OCI-M2 (cell line): Measurements from ENCODE around the gene DVL3.

ENCODE experiments used
- DNase-seq: peaks from one replicate; lab custom pipeline; 2025; ENCODE audit not compliant: unreplicated experiment; lab: John Stamatoyannopoulos, UW

The DVL3 gene

DNA sequence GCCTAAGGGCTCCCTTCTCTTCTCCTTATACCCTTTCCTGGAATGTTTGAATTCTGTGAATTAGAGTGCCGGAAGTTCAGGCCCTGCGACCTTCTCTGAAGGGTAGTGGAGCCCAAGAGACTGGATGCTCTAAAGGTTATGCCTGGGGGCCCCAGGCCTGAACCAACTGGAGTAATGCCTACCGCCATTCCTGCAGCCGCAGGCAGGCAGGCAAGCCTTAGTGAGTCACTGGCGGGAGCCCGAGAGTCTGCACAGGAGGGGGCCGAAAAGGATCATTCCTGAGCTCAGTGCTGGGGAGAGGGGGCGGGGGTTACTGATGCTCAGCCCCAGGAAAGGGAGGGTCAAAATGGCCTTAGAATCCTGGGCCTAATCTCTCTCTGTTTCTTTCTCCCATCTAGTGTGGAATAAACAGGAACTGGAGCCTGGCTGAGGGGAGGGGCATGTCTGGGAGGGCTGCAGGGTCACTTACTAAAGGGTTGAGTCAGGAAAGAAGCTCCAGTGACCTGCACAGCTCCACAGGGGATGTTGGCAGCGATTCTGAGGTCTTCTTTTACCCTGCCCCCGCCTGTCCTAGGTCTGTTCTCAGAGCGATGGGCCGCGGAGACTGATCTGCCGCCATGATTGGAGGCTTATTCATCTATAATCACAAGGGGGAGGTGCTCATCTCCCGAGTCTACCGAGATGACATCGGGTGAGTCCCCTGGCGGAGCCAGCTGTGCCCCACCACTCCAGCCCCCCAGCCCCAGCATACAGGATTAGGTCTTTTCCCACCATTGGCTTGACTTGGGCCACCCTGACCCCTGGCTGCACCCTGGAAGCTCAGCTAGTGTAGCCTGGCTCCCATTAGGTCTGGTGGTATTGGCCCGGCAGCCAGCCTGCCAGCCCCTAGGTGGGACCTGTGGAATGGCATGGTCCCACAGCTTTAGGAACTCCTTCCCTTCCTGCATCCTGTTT is 21.5 kb downstream of the DVL3 start:
- DNase-seq: peak; percentile 46

DNA sequence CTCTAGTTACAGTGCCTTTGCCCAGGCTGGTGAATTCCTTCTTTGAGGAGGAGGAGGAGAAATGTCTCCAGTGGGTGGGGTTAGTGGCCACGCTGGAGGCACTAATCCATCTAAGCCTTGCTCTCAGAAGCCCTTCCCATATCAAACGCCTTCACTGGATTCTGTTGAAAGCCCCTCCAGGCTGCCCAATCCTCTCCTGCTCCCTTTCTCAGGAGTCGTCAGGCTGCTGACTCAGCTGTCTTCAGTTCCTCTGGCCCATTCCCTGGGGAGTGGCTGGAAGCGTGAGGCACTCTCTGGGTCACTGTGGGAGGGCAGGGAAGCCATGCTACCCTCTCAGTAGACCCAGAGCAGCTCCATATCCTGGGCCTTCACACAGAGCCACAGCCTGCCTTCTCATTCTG is 22.2 kb downstream of the DVL3 start:
- DNase-seq: no peak

DNA sequence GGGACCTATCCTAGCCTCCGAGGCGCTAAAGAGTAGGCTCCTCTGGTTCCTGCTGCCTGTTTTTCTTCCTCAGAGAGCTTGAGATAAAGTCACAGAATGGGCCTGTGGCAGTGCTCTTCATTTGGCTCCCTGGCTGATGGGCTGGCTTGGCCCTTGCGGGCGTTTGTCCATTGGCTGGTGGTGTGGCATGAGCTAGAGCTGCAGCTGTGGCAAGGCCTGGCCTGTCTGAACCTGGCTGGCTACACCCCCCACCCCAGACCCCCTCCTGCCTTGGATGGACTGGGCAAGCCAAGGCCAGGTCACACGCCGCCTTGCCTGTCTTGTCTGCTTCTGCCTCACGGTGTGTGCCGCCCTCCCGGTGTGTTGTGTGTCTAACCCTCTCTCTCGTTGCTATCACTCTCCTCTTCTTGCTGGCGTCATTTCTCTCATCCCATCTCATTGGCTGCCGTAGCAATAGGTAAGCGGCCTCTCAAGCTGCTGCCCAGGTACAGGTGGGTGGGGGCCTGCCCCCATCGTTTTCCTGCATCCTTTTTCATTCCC is 22.7 kb downstream of the DVL3 start:
- no peak for DNase-seq

DNA sequence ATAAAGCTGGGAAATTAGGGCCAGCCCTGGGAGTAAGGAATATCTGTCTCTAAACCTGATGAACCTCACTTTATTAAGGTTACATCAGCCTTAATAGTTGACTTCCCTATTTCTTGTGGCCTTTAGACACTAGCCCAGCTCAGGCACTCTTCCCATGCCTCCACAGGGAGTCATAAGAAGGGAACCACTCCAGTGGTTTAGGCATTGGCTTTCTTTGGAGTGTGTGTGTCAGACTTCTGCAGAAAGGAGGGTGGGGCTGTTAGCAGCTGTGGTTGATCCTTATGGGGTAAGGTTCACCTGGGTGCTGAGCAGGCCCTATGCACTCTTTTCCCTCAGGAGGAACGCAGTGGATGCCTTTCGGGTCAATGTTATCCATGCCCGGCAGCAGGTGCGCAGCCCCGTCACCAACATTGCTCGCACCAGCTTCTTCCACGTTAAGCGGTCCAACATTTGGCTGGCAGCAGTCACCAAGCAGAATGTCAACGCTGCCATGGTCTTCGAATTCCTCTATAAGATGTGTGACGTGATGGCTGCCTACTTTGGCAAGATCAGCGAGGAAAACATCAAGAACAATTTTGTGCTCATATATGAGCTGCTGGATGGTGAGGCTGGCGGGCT is 23.5 kb downstream of the DVL3 start:
- no peak for DNase-seq

DNA sequence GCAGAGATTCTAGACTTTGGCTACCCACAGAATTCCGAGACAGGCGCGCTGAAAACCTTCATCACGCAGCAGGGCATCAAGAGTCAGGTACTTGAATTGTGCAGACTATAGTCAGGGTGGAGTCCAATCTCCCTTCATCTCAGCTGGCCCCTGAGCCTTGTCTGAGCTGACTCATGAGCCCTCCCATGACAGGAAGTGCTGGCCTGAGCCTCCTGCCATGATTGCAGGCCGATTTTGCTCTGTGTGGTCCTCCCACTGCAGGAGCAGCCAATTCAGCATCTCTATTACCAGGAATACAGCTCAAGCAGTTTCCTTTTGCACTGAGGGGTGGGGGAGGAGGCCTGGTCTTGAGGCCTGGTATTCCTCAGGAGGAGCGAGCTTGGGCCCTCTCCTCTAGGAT is 25.0 kb downstream of the DVL3 start:
- no peak for DNase-seq

DNA sequence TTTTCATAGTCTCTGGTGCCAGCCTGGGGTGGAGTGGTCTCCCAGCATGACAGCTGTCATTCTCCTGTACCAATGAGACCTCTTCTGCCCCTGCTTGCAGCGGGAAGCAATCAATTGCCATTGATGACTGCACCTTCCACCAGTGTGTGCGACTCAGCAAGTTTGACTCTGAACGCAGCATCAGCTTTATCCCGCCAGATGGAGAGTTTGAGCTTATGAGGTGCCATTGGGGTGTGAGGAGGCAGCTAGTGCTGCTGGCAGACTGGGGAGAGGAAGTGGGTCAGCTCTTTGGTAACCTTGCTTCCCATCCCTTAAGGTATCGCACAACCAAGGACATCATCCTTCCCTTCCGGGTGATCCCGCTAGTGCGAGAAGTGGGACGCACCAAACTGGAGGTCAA is 26.4 kb downstream of the DVL3 start:
- no peak for DNase-seq

DNA sequence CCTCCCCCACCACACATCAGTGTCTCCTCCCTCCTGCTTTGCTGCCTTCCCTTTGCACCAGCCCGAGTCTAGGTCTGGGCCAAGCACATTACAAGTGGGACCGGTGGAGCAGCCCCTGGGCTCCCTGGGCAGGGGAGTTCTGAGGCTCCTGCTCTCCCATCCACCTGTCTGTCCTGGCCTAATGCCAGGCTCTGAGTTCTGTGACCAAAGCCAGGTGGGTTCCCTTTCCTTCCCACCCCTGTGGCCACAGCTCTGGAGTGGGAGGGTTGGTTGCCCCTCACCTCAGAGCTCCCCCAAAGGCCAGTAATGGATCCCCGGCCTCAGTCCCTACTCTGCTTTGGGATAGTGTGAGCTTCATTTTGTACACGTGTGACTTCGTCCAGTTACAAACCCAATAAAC is 28.5 kb downstream of the DVL3 start:
- DNase-seq: no peak

DNA sequence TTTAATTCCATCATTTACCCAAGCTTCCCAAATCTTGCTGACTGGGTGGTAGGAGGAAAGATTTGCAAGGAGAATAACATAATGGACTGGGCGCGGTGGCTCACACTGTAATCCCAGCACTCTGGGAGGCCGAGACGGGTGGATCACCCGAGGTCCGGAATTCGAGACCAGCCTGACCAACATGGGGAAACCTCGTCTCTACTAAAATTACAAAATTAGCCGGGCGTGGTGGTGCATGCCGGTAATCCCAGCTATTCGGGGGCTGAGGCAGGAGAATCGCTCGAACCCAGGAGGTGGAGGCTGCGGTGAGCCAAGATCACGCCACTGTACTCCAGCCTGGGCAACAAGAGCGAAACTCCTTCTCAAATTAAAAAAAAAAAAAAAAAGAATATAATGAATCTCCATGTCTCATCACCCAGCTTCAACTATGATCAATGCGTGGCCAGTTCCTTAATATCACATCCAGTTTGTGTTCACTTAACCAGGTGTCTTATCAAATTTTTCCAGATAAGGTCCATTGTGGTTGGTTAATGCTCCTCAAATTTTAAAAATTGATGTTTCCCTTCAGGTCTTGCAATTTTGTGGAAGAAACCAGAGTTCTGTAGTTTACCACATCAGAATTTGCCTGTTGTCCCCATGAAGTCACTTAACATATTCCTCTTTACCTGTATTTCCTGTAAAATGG is 29.5 kb downstream of the DVL3 start:
- DNase-seq: no peak

DNA sequence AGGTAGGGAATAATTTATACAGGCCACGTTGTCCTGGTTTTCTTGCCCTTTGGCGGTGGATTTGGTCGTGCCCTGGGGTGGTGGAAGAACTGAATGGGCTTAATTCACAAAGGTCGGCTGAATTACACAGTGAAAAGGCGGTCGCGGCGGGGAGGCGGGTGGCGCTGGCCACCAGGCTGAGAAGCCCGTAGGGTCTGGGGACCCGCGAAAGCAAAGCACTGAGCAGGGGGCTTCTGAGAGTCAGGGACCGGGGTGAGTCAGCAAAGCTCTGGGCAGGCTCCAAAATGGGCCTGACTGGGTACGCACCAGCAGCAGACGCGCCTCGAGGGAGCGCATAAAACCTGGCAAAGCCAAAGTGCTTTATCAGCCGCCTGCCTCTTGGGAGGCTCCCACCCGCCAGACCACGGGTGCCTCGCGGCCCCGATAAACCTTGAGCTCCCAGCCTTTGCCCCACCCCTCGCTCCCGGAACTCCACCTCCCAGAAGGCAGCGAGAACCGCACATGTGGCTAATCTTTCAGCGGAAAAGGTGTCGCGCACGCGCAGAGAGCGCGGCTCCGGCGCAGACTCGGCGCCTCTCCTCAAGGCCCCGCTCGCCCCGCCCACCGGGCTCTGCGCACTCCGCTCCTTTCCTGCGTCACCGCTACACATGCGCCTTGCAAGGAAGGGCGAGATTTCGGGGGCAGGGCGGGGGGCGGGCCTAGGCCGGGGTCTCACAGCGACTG is 30.4 kb downstream of the DVL3 start:
- peak; percentile 86 for DNase-seq

DNA sequence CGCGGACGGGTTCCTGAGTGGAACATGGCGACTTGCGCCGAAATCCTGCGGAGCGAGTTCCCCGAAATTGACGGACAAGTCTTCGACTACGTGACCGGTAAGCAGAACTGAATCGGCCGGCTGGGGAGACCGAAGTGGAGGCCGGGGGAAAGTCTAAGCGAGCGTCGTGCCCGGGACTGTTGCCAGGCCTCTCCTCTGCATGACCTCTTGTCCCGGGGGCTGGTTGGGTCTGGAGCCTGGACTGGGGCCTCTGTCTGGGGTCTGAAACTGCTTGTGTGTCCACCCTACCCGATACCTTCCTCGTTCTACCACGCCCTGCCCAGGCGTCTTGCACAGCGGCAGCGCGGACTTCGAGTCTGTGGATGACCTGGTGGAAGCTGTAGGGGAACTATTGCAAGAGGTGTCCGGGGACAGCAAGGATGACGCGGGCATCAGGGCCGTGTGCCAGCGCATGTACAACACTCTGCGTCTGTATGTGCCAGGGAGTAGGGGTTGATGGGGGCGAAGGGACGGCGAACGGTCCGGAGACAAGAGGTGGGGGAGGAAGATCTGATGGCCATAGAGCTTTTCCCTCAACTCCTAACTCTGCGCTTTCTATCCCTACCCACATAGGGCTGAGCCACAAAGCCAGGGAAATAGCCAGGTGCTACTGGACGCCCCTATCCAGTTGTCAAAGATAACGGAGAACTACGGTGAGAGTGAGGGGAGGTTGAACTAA is 31.2 kb downstream of the DVL3 start, which contains the start of gene ABCF3:
ABCF3 (plus strand) TSS at position 16 of the 718 bp plus-strand sequence; CDS start at position 25, 9 bp downstream.
- DNase-seq: no peak

DNA sequence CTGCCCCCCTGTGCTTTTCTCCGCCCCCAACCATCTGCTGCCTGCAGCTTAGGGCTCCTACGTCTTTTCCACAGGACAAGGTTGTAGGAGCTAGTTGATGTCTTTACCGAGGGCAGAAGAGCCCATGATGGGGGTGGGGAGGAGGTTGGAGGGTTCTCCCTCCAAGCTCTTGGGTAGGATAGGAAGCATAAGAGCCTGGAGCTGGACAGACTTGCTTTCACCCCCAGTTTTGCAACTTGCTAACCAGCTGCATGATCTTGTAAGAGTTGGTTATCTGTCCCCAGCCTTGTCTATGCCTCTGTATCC is 31.7 kb downstream of the DVL3 start:
- no peak for DNase-seq

DNA sequence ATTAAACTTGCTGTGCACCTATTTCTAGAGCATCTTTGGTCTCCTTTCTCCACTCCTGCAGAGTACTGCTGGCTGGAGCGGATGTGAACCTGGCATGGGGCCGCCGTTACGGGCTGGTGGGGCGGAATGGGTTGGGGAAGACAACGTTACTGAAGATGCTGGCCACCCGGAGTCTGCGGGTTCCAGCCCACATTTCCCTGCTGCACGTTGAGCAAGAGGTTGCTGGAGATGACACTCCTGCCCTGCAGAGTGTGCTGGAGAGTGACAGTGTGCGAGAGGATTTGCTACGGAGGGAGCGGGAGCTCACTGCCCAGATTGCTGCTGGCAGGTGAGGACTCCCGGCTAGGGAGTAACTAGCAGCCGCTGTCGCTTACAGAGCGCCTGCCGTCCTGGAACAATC is 32.9 kb downstream of the DVL3 start:
- DNase-seq: no peak

DNA sequence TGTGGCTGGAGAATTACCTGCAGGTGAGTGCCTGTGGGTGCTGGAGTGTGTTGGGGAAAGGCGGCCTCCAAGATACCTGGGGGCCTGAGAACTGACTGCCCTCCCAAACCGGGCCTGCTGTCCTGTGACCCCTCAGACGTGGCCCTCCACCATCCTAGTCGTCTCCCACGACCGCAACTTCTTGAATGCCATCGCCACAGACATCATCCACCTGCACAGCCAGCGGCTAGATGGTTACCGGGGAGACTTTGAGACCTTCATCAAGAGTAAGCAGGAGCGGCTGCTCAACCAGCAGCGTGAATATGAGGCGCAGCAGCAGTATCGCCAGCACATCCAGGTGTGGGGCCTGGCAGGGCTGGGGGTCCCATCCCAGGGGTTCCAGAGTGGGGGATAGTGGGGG is 34.2 kb downstream of the DVL3 start:
- DNase-seq: no peak

DNA sequence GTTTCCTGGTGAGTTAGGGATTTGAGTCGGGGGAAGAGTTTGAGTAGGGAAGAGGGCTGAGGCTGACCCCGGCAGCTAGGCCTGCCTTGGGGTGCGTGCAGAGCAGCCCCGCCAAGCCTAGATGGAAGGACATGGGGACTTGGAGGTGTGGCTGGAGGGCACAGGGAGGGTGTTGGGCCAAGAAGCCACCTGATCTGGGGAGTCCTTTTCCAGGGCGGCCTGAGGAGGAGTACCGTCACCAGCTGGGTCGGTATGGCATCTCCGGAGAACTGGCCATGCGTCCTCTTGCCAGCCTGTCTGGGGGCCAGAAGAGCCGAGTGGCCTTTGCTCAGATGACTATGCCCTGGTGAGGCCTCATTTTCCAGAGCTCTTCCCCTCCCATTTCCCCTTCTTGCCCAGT is 37.7 kb downstream of the DVL3 start:
- DNase-seq: no peak

DNA sequence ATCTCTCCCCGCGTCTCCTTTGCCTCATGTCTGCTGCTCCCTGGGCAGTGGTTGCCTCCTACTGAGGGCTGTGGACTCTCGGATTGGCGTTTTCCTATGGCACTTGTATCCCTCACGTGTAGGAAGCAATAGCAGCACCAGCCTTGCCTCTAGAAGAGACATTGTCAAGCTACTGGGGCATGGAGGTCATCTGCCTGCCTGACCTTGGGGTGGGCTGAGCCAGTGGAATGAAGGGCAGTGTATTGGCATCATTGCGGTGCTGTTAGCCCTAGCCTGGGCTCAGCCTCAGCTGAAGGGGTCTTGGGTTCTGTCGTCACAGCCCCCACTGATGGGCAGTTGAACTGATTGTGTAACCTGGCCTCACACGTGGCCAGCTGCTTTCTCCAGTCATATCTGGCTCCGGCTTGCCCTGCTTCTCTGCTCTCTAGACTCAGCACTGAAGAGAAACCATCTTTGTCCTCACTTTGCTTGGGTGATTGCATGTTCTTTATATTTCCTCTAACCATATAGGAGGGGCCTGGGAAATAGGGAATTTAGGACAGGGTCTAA is 38.9 kb downstream of the DVL3 start:
- DNase-seq: no peak

DNA sequence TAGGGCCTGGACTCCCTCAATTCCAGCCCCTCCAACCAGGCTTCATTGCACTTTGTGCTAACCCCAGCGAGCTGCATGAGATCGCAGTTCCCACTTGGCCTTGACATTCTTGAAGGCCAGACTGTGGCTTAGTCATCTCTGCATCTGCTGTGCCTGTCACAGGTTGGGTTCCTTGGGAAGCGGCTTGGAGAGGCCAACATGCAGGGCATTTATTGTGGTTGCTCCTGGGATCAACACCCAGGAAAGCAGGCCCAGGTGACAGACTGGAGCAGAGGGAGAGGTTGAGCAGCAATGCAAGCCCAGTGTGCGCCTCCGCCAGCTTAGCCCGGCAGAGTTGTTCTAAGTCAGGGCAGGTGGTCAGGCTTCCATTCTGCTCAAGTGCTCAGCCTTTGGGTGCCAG is 41.4 kb downstream of the DVL3 start:
- DNase-seq: no peak

DNA sequence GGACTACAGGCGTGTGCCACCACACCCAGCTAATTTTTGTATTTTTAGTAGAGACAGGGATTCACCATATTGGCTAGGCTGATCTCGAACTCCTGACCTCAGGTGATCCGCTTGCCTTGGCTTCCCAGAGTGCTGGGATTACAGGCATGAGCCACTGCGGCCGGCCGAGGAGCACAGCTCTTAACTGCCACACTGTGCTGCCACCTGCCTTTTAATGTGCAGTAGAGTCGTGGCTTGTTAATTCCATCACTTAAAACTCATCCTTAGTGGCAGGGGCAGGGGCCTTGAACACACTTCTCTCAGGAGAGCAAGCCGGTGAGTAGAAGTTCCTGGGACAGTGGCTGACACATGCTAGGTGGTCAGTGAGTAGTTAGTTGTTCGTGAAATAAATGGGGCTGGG is 43.3 kb downstream of the DVL3 start:
- DNase-seq: no peak

DNA sequence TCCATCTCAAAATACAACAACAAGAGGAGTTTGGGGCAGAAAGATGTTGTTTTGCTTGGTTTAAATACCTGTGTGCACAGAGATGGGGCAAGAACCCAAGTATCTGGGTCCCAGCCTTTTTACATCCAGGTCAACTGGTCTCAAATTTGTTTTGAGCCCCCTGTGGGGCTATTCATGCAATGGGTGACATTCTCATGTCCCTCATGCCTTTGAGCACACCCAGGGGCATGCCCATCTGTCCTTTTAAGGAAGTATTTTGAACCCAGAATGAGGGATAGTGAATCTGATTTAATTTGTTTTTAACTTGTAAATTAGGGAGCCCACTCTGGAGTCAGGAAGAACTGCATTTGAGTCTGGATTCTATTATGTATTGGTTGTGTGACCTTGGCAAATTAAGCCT is 45.6 kb downstream of the DVL3 start:
- DNase-seq: no peak

DNA sequence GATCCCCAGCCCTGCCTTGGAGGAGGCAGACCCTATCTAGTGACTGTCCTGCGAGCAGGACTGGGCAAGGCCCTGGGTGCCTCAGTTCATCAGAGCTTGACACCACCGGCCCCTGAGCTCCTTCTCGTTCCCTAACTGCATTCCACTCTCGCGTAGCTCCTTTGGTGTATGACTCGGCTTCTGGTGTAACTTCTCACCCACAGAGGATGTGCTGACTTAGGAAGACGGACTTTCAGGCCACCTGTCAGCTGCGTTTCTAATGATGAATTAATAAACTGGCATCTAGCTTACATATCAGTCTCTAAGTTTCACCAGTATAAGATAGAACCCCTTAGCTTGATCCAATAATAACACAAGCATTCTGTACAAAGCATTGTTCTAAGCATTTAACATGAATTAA is 48.3 kb downstream of the DVL3 start:
- no peak for DNase-seq
